DOHH2 (cell line): Measurements from ENCODE around the gene IL20RB.

Experiments
- CTCF ChIP-seq: fragments of 200-600 bp; sonication (generic); IDR thresholded peaks from one replicate; pipeline ENCODE4 v1.5.1; 2014; ENCODE audit warnings: antibody characterized with exemption, mild to moderate bottlenecking, low read depth, low read length; ENCODE audit not compliant: poor library complexity, severe bottlenecking
- EZH2phosphoT487 ChIP-seq: fragments of 200-600 bp; sonication (generic); IDR thresholded peaks from 2 replicates; pipeline ENCODE4 v1.6.1; 2017; ENCODE audit warnings: borderline replicate concordance, mild to moderate bottlenecking, antibody characterized with exemption, low read length, moderate library complexity, mixed read lengths

- TF ChIP-seq CTCF = no peak
- no peak for TF ChIP-seq EZH2phosphoT487
Observed at GRCh38 chr3:136937175-136937574, 20.6 kb upstream of the IL20RB start.
